ENCODE data around the gene HNRNPA3.
"Not testable (repeated sequence)": the region's sequence is repeated elsewhere in the genome, so short reads cannot be mapped to it uniquely, and the experiment has no call there.

Gene HNRNPA3

GRCh38 chr2:177212106-177212890 lies at the start of gene HNRNPA3:
Gene HNRNPA3 (plus strand): TSS chr2:177212794. CDS start chr2:177212800, 6 bp downstream.
- DNase-seq, result peak; percentile 95 to 98

GRCh38 chr2:177164131-177164530 lies 48.5 kb upstream of the HNRNPA3 start:
- no peak for DNase-seq

- peak; percentile 79 to 89 for DNase-seq
These were observed 48.0 kb upstream of the HNRNPA3 start for GRCh38 chr2:177164584-177165052.

GRCh38 chr2:177165061-177165583 lies 47.5 kb upstream of the HNRNPA3 start:
- no peak for DNase-seq

GRCh38 chr2:177165721-177166711 lies 46.6 kb upstream of the HNRNPA3 start:
- DNase-seq, result no peak

GRCh38 chr2:177169810-177170514 lies 42.6 kb upstream of the HNRNPA3 start:
- peak; percentile 40 to 52 for DNase-seq

GRCh38 chr2:177171418-177171865 lies 41.2 kb upstream of the HNRNPA3 start:
- DNase-seq, result no peak

GRCh38 chr2:177172034-177172880 lies 40.3 kb upstream of the HNRNPA3 start:
- no peak for DNase-seq

GRCh38 chr2:177174486-177174885 lies 38.1 kb upstream of the HNRNPA3 start:
- no peak for DNase-seq

GRCh38 chr2:177175917-177176668 lies 36.5 kb upstream of the HNRNPA3 start:
- DNase-seq, result no peak

- no peak for DNase-seq
These were observed 33.8 kb upstream of the HNRNPA3 start for GRCh38 chr2:177178797-177179196.

GRCh38 chr2:177179227-177179626 lies 33.4 kb upstream of the HNRNPA3 start:
- no peak for DNase-seq

- not testable (repeated sequence) for DNase-seq
These were observed 32.9 kb upstream of the HNRNPA3 start for GRCh38 chr2:177179671-177180070.

GRCh38 chr2:177180269-177181000 lies 32.2 kb upstream of the HNRNPA3 start:
- no peak for DNase-seq

GRCh38 chr2:177183860-177184259 lies 28.7 kb upstream of the HNRNPA3 start:
- no peak for DNase-seq

GRCh38 chr2:177184606-177185005 lies 28.0 kb upstream of the HNRNPA3 start:
- DNase-seq, result no peak

- not testable (repeated sequence) for DNase-seq
These were observed 26.6 kb upstream of the HNRNPA3 start for GRCh38 chr2:177186038-177186437.

GRCh38 chr2:177187631-177188312 lies 24.8 kb upstream of the HNRNPA3 start:
- DNase-seq, result no peak

All from NCI-H1930 (cell line).